Measurements from ENCODE around the gene DSE. TPM values are rescaled to one million over a fixed set of nuclear protein-coding genes. Genes with fewer than 3 reads are reported as not detected.

Gene DSE
- total RNA-seq, 1 experiment from 2014 or later, result 69.7 TPM

DNA sequence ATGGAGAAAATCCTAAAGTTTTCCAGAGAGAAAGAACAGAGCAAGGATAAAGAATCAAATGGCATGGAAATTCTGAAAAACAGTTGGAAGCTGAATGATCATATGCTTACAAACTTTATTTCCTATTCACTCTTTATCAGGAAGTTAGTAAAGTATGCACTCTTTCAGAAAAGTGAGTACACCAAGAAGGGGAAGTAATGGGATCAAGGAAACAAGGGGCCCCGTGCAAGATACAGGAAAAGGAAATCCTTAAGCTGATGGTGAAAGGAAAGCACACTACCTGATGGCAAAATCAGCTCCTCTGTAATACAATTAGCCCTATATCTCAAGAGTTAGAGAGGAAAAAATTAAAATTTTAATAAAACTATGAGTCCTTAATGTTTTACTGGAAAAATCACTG, 104.4 kb downstream of the DSE start:
- no peak for DNase-seq (ENCODE audit: low read depth)

DNA sequence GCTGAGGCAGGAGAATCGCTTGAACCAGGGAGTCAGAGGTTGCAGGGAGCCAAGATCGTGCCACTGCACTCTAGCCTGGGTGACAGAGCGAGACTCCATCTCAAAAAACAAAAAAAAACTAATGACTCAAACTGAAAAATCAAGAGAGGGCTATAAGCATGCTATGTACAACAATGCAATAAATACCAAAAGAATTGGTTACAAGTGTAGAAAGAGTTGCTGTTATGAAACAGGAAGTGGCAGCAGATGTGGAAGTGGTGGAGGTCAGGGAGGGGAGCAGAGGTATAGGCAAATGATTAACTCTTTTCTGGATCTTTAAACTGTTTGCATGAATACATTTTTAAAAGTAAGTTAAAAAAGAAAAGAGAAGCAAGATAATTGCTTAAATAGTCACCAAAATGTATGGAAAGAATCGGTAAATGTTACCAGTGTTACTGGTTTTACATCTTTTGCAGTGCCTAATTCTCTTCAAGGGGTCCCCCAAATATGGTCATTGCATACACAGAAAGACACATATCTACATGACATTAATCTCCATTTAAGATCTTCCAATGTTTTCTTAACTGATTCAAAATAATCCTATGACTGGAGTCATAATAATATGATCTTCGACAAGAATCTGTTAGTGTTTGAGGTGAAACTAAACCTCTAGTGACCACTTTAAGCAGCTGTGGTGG, 105.4 kb downstream of the DSE start:
- no peak for DNase-seq (ENCODE audit: low read depth)

DNA sequence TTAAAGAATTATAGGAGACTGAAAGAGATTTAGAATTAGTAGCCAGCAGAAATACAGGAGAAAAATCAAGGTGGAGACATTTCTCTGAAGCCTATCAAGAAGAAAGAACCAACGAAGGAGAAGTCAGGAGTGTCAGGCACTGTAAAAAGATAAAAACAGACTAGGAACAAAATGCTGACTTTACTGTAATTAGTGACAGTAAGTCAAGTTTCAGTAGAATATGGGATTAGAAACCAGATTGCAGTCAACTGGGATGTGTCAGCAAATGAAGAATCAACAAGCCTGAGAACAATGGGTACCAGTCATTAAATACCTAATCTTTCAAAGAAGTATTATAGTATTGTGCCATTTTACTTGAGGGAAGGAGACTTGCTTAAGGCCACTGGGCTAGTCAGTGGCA, 112.0 kb downstream of the DSE start:
- no peak for DNase-seq (ENCODE audit: low read depth)

DNA sequence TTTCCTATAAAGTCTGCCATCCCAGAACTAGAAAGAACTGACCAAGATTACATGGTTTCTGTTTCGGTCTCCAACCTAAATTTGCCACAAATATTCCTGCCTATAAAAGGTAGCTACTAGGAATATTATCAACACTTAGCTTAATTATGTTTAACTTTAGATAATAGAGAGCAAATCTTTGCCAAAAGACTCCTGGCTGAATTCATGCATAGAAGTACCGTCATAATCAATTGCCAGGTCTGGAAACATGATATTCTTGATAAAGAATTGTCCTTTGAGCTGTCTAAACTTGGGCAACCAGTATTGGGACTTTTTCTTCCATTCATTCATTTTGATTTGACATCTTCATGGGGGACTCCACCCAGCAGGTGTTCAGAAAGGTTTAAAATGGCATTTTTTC, 112.9 kb downstream of the DSE start:
- DNase-seq (ENCODE audit: low read depth), result no peak

DNA sequence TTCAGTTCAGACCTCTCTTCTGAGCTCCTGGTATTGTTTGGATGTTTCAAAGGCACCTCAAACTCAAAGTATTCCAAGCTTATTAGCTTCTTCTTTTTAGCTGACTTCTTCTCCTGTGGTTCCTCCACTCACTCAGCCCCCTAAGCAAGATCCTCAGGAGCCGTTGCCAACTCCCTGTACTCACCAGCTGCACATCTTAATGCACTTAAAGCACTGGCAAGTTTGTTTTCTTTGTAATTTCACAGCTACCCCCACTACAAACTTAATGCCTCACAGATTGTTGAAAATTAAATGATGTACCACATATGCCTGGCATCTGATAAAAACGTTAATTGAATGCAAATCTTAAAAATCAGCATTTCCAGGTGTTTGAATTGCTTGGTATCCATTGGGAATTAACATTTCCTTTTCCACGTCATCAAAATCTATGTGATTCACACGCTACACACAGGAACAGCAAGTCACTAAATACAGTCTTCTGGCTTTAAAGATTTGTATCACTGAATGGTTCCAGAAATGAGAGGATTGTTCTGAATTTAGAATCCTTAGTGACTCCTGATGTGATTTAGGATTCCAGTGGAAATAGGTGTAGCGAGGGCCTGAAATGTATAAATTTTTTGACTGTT, 114.9 kb downstream of the DSE start:
- no peak for DNase-seq (ENCODE audit: low read depth)

DNA sequence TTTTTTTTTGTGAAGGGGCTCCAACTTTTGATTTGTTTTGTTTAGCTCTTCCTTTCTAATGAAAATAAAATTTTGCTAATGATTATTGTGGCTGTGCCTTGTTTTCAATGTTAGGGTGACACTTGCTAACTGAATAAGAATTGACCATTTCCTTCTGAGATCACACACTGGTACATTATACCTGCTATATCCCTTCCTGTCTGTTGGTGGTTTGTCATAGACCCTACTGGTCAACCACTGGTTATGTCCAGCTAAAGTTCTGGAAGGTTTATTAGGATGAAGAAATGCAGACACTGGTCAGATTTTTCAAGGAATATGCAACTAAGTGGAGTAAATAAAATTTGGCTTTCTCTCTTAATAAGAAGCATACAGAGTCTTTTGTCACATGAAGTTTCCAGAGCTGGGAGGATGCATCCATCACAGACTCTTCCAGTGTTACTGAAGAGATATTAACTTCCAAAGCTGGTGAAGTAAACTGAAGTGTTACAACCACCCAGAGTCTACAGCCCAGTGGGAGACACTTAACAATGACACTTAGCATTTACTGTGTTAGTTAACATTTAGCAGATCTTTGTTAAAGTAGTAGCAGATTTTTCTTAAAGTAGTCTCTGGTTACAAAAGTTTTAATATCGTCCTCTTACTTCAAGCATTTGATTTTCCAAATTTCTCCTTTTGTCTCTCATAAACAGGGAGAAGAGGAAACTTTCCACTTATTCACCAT, 121.0 kb downstream of the DSE start:
- no peak for DNase-seq (ENCODE audit: low read depth)

DNA sequence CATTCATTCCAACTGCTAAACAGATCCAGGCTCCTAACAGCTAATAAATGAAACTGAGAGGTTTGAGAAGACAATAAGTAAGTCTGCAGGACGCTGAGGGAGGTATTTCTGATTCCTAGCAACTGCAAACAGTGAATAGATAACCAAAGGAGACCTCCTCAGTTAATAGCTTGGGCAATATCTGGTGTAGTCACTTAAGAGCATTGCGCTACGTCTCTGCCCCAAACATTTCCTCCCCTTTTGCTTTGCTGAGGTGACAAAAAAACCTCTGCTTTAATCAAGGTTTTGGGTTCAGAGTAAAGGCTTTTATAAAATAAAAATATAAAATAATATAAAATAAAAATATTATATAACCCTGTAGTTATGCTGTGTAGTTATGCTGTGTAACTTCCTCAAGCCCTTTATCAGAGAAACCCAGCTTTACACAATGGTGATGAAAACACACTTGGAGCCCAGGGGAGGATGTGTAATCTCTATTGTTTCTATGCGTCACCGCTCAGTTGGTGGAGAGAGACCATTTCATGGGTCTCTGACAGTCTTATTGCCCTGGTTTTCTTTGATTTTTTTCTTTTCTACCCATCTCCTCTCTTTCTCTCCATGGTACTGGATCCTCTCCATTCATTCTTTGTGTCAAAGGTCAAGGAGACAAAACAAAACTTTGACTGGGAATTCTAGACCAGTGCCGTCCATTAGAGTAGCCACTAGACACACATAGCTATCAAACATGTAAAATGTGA, 121.8 kb downstream of the DSE start:
- DNase-seq (ENCODE audit: low read depth), result no peak

Other genes with a start within 250 kb of the DSE start
- gene COL10A1, start 244.8 kb upstream of the DSE start, total RNA-seq (2014; rRNA removed; shearing (Covaris generic)), result 72.6 and 96.8 TPM in 2 replicates
- 17.4 and 19.5 TPM in 2 replicates for gene TSPYL4, start 116.9 kb upstream of the DSE start, total RNA-seq (2014; rRNA removed; shearing (Covaris generic))
- 53.4 and 57.9 TPM in 2 replicates for gene TSPYL1, start 91.0 kb upstream of the DSE start, total RNA-seq (2014; rRNA removed; shearing (Covaris generic))
- gene CALHM6, start 90.4 kb downstream of the DSE start, total RNA-seq (2014; rRNA removed; shearing (Covaris generic)), result 9.6 and 19.8 TPM in 2 replicates
- 4.1 and 4.7 TPM in 2 replicates for gene CALHM5, start 140.7 kb downstream of the DSE start, total RNA-seq (2014; rRNA removed; shearing (Covaris generic))
- gene TRAPPC3L, start 174.7 kb downstream of the DSE start, total RNA-seq (2014; rRNA removed; shearing (Covaris generic)), result not detected in 2 replicates
- not detected in 2 replicates for gene CALHM4, start 182.8 kb downstream of the DSE start, total RNA-seq (2014; rRNA removed; shearing (Covaris generic))
- gene RWDD1, start 200.6 kb downstream of the DSE start, total RNA-seq (2014; rRNA removed; shearing (Covaris generic)), result 41.9 and 54.5 TPM in 2 replicates
- not detected in 2 replicates for gene RSPH4A, start 245.5 kb downstream of the DSE start, total RNA-seq (2014; rRNA removed; shearing (Covaris generic))